Measurements from ENCODE around the gene PATZ1.
"Not testable (repeated sequence)": the region's sequence is repeated elsewhere in the genome, so short reads cannot be mapped to it uniquely, and the experiment has no call there.

The PATZ1 gene

GRCh38 chr22:31343235-31344191 is 2.6 kb downstream of the PATZ1 start:
- DNase-seq, result no peak

DNA sequence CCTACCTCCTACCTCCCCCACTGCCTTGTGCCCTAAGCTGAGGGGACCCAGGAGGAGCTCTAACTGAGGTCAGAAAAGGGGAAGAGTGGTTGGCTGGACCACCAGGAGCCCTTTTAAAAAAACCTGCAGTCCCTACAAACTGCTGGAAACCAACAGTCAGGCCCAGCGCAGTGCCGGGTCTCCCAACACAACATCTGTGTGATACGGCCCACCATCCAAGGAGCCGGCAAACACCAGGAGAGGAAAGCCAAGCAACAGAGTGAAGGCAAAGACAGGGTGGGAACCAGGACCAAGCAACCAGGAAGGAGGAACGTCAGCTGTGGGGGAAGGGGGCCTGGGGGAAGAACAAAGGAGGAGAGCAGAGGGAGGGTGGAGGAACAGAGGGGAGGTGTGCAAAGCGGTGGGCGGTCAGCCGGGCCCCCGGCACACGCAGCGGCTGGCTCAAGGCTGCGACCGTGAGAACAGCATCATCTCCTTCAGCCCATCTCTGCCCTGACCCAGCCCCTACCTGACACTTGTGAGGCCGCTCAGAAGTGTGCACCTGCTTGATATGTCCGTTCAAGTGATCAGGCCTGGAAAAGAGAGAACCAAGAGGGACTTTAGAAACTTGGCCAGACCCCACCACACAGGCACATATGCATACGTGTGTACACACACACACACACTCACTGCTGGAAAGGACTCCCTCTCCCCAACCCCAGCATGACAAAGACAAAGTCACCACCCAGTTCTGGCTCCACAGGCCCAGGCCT is 3.6 kb downstream of the PATZ1 start:
- no peak for DNase-seq

DNA sequence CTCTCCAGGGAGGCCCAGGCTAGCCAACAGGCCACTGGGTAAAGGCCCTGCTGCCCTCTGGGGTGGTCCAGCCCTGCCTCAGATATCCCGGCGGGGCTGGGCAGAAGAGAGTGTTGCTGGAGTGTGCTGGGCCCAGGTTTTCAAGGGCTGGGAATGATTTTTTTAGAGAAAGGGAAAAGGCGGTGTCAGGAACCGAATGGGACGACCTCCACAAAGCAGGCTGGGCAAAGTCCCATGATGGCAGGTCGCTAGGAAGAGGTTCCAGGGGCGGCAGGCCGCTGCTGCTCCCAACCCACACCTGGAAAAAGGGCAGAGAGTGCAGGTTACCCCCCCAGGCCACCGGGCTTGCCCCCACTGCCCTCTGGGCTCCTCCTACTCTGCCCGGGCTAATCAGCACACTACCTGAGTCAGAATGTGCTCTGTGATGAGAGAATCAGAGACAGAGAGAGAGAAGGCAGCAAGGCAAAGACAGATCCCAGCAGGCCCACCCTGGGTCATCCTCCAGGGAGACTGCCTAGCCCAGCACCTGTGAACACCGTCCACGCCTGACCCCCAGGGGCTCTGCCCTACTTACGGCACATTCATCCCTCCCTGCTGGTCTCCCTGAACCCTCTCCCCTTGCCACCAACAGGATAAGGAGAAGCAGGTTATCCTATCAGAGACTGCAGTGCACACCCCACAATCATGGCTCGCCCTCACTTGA is 4.6 kb downstream of the PATZ1 start:
- DNase-seq, result no peak

GRCh38 chr22:31340765-31341247 is 5.3 kb downstream of the PATZ1 start:
- no peak for DNase-seq

GRCh38 chr22:31340360-31340759 is 5.8 kb downstream of the PATZ1 start:
- no peak for DNase-seq

DNA sequence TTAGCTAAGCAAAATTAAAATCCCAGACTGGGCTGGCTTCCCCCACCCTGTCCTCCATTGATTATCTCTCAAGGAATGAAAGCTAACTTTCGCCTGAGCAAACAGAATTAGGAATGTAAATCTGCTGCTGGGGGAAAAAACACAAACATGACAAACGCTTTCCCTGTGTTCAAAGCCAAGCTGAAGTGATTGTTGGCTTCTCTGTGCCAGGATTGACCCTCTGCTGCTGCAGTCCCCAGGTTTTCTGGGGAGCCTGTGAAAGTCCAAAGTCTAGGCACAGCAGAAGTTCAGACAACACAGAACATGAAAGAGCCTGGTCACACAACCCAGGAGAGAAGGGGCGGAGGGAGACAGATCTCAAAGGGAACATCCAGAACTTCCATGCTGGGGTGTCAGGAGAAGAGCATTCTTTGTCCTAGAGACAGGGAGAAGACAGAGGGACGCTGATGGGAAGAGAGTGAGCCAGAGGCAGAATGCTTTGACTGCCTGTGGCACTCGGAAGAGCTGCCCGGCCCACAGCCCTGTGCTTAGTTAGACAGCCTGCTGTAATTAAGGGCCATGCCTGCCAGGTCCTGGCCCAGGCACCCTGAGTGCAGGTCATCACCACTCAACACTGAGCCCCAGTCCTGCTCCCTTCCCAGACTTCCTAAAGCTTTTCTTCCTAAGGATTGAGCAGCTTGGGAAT is 6.9 kb downstream of the PATZ1 start:
- DNase-seq, result no peak

- DNase-seq, result no peak
Measured at GRCh38 chr22:31337178-31337577, 9.0 kb downstream of the PATZ1 start.

DNA sequence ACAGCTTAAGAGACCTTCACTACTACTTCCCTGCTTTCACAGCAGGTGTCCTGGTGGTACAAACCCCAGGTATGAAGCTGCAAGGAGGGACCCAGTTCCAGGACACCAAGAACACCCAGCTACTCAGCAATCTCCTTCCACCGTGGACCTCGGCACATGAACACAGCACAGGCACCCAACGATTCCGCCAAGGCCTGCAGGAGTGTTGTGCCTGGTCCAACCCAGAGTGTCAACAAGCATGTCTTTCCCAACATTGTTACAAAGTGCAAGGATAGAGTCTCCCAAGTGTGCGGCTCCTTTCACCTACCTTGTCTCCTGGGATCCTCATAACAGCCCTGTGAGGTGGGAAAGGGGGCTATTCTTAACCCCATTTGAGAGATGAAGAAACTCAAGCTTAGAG is 11.8 kb downstream of the PATZ1 start:
- DNase-seq, result no peak

DNA sequence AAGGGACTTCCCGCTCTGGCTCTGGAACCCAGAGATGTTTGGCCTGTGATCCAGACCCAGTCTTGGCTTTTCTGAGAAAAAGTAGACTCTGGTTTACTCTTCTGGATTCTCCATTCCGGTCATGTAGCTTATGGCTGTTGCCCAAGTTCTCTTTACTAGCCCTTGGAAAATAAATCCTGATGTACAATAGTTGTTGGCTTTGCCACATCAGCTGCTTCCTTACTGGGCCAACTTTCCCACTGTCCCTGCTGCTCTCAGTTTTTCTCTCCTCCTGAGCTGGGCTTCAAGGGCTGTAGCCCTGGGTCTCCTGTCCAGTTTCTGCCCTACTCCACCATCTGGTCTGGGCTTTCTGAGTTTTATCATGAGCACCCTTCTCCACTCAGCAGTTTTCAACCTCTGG is 12.5 kb downstream of the PATZ1 start:
- DNase-seq, result no peak

- DNase-seq, result no peak
Measured at GRCh38 chr22:31332886-31333285, 13.3 kb downstream of the PATZ1 start.

DNA sequence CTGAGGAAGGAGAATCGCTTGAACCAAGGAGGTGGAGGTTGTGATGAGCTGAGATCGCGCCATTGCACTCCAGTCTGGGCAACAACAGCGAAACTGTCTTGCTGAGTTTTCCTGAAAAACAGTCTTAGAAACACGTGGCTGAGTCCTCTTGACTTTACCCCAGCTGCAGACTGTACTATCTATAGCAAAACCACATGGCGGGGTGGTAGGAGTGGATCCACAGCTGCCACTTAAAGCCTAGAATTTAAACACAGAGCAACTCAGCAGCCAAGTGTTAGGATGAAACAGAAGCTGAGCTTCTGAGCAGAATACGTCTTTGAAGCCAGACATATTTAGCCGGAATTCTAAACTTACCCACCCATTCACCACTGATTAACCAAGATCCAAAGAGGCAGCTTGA is 14.1 kb downstream of the PATZ1 start:
- no peak for DNase-seq

- no peak for DNase-seq
Measured at GRCh38 chr22:31329453-31330215, 16.5 kb downstream of the PATZ1 start.

- DNase-seq, result no peak
Measured at GRCh38 chr22:31329029-31329428, 17.1 kb downstream of the PATZ1 start.

GRCh38 chr22:31328544-31328960 is 17.6 kb downstream of the PATZ1 start:
- no peak for DNase-seq

GRCh38 chr22:31327806-31328543 is 18.2 kb downstream of the PATZ1 start:
- no peak for DNase-seq

DNA sequence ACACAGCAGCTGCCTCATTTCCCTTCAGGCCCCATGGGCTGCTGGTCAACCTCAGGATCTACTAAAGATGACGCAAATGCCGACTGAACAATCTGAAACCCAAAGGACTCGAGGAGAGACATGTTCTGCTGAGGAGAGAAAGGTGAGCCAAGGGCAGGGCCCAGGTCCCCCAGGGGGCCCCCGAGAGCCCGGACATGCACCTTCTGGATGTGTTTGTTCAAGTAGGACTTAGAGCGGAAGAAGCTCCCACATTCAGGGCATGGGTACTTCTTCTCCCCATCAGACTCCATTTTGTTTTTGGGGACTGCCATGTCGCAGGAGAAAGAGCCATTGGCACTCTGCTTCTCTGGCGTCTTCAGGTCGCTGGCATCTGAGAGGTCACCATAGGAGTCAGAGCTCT is 19.3 kb downstream of the PATZ1 start:
- DNase-seq, result no peak

DNA sequence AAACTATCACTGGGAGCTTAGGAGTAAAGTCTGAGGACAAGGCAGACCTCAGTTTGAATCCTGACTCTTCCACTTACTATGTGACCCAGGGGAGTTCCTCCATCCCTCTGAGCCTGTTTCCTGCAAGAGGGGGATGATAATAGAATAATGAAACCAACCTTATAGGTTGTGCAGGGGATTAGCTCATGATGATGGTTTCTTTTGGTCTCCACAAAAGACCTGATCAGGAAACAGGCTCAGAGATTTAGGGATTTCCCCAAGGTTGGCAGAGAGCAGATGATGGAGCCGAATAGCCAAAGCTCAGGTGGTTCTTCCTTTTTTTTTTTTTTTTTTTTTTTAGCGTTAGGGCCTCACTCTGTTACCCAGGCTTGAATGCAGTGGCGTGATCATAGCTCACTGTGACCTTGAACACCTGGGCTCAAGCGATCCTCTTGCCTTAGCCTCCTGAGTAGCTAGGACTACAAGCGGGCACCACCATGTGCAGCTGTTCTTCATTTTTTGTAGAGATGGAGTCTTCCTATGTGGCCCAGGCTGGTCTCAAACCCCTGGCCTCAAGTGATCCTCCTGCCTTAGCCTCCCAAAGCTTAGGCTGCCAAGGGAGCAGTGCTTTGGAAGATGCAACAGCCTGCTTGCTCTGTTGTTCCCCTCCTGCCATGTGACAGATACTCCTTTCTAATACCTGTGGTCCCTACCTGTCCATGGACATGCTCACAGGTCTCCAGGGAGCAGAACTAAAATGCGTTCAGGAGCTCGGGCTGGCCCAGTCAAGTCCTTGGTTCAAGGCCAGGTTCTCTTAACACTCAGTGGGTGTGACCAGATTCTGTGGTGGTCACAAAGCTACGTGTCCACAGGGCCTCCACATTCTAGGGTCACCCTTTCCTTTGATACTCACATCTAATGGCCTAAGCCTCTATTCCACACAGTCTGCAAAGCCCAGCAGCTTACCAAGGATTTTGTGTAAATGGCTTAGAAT is 22.3 kb downstream of the PATZ1 start:
- DNase-seq, result no peak

DNA sequence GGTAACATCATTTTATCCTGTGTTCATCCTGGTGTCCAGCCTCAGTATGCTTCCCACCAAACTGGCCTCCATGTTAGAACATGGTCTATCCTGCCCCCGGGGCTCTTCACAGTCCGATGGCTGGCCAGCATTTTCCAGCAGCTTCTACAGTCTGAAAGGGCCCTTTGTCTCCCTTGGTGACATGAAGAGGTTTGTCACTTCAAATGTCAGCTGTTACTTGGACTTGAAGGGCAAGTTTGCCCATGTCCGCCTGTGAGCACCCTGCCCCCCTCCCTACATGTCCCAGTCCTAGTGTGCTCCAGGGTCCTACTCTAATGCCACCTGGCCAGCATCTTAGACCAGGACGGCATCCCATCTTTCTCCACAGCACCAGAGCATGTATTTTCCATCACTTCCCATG is 24.7 kb downstream of the PATZ1 start:
- no peak for DNase-seq

DNA sequence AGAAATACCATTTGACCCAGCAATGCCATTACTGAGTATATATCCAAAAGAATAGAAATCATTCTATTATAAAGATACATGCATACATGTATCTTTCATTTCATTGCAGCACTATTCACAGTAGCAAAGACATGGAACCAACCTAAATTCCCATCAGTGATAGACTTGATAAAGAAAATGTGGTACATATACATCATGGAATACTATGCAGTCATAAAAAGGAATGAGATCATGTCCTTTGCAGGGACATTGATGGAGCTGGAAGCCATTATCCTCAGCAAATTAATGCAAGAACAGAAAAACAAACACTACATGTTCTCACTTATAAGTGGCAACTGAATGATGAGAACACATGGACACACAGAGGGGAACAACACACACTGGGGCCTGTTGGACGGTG is 31.9 kb downstream of the PATZ1 start:
- not testable (repeated sequence) for DNase-seq

Data from NCI-H1930 (cell line).